ENCODE data around the gene PRR22.

The PRR22 gene

DNA sequence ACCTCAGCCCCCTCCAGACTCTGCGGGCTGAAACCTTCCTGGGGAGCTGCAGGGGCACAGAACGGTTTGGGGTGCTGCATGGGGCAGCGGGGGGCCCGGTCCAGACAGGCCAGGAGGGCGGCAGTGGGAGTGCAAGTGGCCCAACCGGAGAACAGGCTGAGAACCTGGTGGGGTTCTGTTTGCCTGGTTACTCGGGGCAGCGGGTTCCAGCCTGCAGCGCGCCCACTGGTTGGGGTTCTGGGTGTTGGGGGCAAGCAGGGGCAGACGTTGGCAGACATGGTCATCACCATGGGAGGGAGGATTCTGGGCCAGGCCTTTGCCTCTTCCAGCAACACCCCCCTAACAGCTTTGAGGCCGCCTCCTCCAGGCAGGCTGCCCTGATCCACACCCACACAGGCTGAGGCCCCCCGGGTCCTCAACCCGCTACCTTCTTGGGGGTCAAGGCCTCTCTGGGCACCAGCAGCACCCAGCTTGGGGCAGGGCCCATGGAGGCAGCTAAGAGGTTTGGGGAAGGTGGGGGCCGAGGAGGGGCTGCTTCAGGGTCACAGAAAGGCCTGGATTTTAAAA lies at the start of gene PRR22:
PRR22 (minus strand) TSS at position 166 of the 567 bp plus-strand sequence; CDS start at position 80, 86 bp downstream.
- DNase-seq, result no peak

DNA sequence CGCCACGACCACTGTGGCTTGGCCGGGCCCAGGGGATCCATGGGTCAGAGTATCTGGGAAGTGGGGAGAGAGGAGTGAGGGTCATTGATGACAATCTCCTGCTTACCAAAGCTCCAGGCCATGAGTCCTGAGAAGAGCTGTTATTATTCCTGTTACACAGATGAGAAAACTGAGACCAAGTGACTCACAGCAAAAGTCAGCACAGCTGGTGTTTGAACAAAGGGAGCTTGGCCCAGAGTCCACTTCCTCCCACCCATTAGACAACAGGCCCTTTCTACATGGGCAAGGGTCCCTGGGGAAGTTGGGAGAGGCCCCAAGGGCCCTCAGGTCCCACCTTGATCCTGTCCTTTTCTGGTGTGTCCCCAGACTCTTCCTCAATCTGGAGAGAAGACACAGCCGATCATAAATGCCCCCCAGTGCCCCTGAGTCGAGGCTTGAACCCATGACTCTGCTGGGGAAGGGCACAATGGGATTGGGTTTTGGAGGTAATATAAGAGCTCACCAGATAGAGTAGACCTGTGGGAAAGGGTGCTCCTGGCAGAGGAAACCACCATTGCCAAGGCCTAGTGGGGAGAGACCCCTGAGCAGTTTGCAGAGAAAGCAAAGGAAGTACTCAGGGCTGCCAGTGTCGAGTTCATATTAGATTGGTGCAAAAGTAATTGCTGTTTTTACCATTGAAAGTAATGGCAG lies 48.1 kb upstream of the PRR22 start:
- no peak for DNase-seq

DNA sequence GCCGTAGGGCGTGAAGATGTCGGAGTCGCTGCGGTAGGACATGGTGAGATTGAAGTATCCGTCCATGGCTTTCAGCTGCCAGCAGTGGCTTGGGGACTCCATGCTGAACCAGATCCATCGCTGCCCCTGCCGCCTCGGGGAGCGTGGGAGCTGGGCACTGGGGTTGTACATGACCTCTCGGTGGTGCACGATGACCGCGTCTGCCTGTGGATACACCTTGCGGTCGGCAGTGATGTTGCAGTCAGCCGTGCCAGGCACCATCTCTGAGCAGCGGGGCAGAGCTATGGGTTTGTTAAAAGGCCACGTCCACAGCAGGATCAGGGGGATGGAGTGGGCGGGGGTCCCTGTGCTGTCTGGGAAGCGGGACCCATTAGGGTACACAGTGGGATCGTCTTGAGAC lies 47.5 kb upstream of the PRR22 start:
- DNase-seq, result no peak

DNA sequence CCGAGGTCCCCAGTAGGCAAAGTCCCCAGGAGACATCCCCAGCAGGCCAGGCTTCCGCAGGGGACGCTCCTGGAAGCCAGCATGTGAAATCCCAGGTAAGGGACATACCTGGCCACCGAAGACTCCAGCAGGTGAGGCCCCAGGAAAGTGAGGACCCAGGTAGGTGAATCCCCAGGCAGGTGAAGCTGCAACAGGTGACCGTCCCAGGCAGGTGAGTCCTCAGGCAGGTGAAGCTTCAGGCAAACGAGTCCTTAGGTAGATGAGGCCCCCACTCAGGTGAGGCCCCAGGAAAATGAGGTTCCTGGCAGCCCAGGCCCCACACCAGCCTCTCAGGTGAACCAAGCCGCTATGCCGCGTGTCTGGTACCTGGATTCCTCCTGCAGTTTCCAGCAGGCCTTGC lies 46.6 kb upstream of the PRR22 start:
- DNase-seq, result no peak

GRCh38 chr19:5829567-5830310 lies 45.2 kb upstream of the PRR22 start:
- no peak for DNase-seq

DNA sequence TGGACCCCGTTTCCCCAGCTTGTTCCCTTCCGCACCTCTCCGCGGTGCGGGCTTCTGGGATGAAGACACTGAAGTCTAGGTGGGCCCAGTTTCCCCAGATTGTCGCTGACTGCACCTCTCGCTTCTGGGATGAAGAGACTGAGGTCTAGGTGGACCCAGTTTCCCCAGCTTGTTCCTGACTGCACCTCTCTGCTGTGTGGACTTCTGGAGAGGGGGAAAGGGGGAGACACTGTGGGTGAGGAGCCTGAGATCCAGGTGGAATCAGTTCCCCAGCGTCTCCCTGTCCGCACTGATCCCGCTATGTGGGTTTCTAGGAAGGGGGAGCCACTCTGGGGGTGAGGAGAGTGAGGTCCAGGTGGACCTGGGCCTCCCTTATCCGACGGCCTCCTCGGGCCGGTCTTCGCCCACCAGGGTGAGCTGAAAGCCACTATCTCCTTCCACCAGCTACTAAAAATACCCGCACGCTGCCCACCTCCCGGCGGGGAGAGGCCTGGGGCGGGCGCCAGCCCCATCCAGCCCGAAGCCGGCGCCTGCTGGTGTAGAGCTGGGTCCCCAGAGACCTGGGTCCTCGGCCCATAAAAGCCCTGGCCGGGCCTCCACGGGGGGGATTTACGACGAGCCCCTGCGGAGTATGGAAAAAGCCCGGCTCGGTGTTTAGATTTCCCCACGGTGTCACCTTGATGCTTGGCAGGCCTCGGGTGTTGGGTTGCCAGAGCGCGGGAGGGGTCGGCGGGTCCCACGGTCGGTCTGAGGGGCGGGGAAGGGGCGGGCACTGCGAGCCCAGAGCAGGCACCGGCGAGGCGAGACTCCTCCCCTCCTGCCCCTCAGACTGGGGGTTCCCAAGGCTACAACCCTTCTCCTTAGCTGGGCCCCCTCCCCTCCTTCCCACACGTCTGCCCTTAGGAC lies 44.4 kb upstream of the PRR22 start:
- DNase-seq, result peak; percentile 80

GRCh38 chr19:5827891-5828660 lies 43.5 kb upstream of the PRR22 start:
- DNase-seq, result peak; percentile 92

DNA sequence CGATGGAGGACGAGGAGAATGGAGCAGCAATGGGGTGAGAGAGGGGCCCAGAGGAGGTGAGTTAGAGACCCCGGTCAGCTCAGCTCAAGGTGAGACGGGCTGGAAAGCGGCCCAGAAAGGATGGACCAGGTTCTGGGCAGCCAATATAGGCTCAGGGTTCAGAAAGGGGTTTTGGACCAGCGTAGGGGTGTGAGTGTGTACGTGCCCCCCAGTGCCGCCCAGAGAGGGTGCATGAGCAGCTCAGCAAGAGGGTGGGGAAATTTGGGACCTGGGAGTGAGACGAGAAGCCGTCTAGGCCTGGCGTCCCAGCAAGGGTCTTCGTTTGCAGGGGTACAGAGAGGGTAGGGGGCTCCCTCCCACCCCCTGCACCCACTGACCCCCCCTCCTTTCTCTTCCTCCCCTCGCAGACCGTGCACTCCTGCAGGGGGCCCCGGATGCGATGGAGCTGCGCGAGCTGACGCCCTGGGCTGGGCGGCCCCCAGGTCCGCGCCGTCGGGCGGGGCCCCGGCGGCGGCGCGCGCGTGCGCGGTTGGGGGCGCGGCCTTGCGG lies 42.9 kb upstream of the PRR22 start:
- no peak for DNase-seq

GRCh38 chr19:5826531-5827341 lies 42.2 kb upstream of the PRR22 start:
- peak; percentile 96 for DNase-seq

- DNase-seq, result no peak
Measured at GRCh38 chr19:5825178-5825577, 40.6 kb upstream of the PRR22 start.

GRCh38 chr19:5824751-5825150 lies 40.2 kb upstream of the PRR22 start:
- DNase-seq, result no peak

DNA sequence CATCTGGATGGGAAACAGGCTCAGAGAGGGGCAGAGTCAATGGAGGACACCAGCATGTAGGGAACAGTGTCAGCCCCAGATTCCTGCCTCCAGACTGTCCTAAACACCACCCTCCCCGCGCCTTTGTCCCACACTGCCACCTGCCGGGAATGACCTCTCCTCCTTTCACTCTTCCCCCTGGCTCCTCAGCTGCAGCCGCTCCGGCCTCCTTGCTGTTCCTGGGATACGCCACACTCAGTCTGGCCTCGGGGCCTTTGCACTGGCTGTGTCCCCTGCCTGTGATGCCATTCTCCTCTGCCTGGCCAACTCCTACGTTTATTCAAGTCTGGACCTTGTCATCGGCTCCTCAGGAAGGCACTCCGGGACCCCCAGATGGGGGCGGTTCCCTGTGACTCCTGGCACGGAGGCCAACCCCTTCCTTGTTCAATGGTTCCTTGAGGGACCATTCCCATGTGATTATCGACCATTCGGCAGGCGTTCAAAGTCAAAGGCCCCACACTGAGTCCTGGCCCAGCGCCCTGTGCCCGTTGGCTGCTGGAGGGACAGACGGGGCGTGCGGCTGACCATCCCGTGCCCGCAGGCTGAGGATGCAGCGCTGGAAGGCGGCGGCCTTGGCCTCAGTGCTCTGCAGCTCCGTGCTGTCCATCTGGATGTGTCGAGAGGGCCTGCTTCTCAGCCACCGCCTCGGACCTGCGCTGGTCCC lies 39.2 kb upstream of the PRR22 start:
- DNase-seq, result no peak

GRCh38 chr19:5822181-5822844 lies 37.8 kb upstream of the PRR22 start:
- DNase-seq, result no peak

DNA sequence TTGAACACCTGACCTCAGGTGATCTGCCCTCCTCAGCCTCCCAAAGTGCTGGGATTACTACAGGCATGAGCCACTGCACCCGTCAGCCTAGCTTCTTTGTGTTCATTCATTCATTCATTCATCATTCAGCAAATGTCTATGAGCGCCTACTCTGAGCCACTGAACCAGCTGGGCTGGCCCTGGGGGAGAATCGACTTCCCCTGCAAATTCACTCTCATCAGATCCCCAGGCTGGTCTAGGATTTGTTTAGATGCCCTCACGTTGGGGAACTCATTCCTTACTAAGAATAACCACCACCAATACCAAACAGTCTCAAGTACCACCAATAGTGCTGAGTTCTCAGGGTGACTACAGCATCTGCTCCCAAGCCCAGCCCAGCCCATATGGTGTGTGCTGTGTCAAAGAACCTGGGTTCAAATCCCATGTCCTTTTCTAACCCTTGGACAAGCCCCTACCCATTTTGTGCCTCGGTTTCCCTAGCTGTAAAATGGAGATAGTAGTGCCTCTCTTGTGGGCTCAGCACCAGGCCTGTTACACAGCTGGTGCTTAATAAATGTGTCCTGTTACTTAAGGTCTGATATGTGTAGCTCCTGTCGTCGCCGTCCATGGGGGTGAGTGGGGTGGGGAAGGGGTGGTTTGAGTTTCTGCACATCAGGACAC lies 37.1 kb upstream of the PRR22 start:
- DNase-seq, result no peak

- DNase-seq, result no peak
Measured at GRCh38 chr19:5820785-5821184, 36.2 kb upstream of the PRR22 start.

- no peak for DNase-seq
Measured at GRCh38 chr19:5818594-5818993, 34.0 kb upstream of the PRR22 start.

GRCh38 chr19:5817218-5817617 lies 32.7 kb upstream of the PRR22 start:
- no peak for DNase-seq

- DNase-seq, result no peak
Measured at GRCh38 chr19:5814852-5815246, 30.3 kb upstream of the PRR22 start.

- no peak for DNase-seq
Measured at GRCh38 chr19:5814123-5814851, 29.7 kb upstream of the PRR22 start.
